DOHH2 (cell line): ENCODE results near the gene SERPING1.

Source experiments
- CTCF ChIP-seq: fragments of 200-600 bp; sonication (generic); IDR thresholded peaks from one replicate; pipeline ENCODE4 v1.5.1; 2014; ENCODE audit warnings: antibody characterized with exemption, mild to moderate bottlenecking, low read depth, low read length; ENCODE audit not compliant: poor library complexity, severe bottlenecking
- EZH2phosphoT487 ChIP-seq: fragments of 200-600 bp; sonication (generic); IDR thresholded peaks from 2 replicates; pipeline ENCODE4 v1.6.1; 2017; ENCODE audit warnings: borderline replicate concordance, mild to moderate bottlenecking, antibody characterized with exemption, low read length, moderate library complexity, mixed read lengths

GRCh38 chr11:57598831-57599155 lies 1.3 kb downstream of the SERPING1 start:
- TF ChIP-seq CTCF (no peak), EZH2phosphoT487 (no peak)
